ENCODE measurements around the gene SPRY2. TPM values are rescaled to one million over a fixed set of nuclear protein-coding genes. Genes with fewer than 3 reads are reported as not detected.
A peak's percentile ranks its signal among the peaks of the same experiment; 100 is the strongest.

SPRY2 gene
- total RNA-seq, 4 donors from 2014 or later = 17.9 to 37.0 (median 24.5) TPM

DNA sequence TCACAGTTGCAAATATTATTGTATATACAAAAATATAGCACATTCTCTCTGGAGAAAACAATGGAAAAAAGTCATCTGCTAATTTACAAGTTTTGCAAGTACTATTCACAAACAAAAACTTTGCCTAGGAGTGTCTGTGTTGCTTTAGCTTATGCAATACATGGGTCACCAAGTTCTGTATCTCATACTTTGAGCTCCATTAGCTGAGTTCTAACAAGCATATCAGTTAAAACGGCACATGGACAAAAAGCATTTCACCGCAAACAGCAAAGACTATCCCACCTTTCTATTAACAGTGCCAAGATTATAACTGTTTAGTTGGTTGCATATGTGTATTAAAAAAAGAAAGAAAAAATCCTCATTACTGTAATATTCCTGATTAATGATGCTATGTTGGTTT is 4.6 kb downstream of the SPRY2 start:
- H3K4me3 ChIP-seq (replicated peaks in 1 of 3) = peak overlapping the region in 1 of 3 donors; percentile 11
- peaks cover 0 to 17% of the 10 kb centered on the region in 2 donors for H3K4me1 ChIP-seq
- H3K36me3 ChIP-seq = peaks cover 4 to 9% of the 10 kb centered on the region in 2 donors
- DNase-seq = no peak
- 66 to 69% methylated on average over 2 of the region's 2 CpGs for WGBS, 2 donors
- peak overlapping the region in 2 of 3 donors; percentile 10 to 39 for H3K27ac ChIP-seq
- H3K9me3 ChIP-seq = no peaks in the 10 kb centered on the region
- H3K27me3 ChIP-seq = no peaks in the 10 kb centered on the region
- intact Hi-C loops (cut with DNase I) = no loop called here
- TF ChIP-seq POLR2A (IDR thresholded peaks at IDR 0.05) = no peak
- TF ChIP-seq, protein P1, sequence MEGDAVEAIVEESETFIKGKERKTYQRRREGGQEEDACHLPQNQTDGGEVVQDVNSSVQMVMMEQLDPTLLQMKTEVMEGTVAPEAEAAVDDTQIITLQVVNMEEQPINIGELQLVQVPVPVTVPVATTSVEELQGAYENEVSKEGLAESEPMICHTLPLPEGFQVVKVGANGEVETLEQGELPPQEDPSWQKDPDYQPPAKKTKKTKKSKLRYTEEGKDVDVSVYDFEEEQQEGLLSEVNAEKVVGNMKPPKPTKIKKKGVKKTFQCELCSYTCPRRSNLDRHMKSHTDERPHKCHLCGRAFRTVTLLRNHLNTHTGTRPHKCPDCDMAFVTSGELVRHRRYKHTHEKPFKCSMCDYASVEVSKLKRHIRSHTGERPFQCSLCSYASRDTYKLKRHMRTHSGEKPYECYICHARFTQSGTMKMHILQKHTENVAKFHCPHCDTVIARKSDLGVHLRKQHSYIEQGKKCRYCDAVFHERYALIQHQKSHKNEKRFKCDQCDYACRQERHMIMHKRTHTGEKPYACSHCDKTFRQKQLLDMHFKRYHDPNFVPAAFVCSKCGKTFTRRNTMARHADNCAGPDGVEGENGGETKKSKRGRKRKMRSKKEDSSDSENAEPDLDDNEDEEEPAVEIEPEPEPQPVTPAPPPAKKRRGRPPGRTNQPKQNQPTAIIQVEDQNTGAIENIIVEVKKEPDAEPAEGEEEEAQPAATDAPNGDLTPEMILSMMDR (IDR thresholded peaks at IDR 0.05) = no peak

DNA sequence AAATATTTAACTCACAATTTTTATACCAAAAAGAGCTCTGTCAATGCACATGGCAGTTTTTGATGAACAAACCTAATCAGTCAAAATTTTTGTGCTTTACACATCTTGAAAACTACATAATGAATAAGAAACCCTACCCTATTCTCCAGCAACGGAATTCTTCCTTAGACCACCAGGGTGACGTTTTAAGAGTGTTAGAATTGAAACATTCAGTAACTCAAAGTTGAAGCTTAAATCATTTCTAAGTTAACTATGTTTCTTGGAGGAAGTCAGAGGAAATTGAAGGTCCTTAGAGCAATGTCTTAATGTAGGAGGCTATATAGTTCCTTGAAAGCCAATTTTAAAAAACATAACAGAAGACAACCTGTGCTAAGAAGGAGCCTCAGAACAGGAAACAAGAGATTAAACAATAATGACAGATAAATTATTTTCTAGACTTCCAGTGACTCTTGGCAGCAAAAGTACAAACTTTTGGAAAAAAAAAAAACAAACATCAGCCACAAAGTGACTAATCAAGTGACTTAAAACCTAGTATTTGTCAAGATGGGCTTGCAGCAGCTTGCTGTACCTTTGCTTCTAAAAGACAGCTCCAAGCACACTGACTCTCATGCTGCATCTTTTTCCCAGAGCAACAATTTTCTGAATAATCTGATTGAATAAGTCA is 6.2 kb downstream of the SPRY2 start:
- intact Hi-C loops (cut with DNase I) = no loop called here
- Histone ChIP-seq H3K4me3 (replicated peaks in 1 of 3) (no peak overlapping the region), H3K27ac (no peak overlapping the region)

DNA sequence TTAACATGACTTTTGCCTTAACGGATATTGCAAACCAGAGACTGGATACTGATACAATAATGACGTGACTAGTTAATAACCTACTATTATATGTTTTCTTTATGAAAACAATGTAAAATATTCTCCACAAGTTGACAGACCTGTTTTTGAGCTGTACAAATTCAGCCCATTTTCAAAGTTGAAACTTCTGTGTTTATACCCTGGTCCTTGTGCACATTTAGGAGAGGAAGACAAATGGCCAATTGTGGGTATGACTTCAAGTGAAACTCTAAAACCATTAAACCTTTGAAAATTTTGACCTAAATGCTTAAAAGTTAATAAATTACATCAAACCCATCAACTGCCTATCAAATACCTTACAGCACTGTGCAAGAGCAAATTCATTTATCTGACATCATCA is 8.9 kb downstream of the SPRY2 start:
- intact Hi-C loops (cut with DNase I) = no loop called here

More for the DNA sequence above, 6.2 kb downstream of the SPRY2 start:
- 62% methylated on average over 2 of the region's 2 CpGs for WGBS, 2 donors
- H3K36me3 ChIP-seq = peaks cover 4 to 9% of the 10 kb centered on the region in 2 donors
- no peaks in the 10 kb centered on the region for H3K27me3 ChIP-seq
- DNase-seq = no peak
- TF ChIP-seq POLR2A (IDR thresholded peaks at IDR 0.05) = no peak
- TF ChIP-seq, protein P1 (IDR thresholded peaks at IDR 0.05) = no peak
- H3K9me3 ChIP-seq = no peaks in the 10 kb centered on the region
- H3K4me1 ChIP-seq = peaks cover 0 to 17% of the 10 kb centered on the region in 2 donors

DNA sequence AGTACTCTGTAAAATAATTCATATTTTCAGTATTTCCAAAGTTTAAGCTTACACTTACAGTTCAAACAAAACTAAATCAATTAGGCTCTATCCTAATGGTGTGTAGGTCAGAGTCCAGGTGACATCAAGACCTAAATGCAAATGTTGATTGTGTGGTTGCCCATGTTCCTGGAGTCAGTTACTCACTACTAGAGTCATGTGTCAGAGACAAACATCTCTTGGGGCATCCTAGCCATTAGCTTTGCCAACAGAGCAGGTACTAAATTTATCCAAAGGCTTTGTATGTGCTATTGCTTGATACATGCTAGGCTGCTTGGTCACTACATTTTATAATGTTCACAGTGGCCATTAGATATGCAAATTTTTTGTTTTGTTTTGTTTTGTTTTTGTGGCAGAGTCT is 11.7 kb downstream of the SPRY2 start:
- H3K4me1 ChIP-seq = no peaks in the 10 kb centered on the region
- no peaks in the 10 kb centered on the region for H3K9me3 ChIP-seq
- H3K4me3 ChIP-seq (replicated peaks in 1 of 3) = no peak overlapping the region
- no peak for DNase-seq
- no peaks in the 10 kb centered on the region for H3K36me3 ChIP-seq
- no peak overlapping the region for H3K27ac ChIP-seq
- H3K27me3 ChIP-seq = no peaks in the 10 kb centered on the region
- intact Hi-C loops (cut with DNase I) = no loop called here
- no peak for TF ChIP-seq POLR2A (IDR thresholded peaks at IDR 0.05)
- TF ChIP-seq, protein P1 (IDR thresholded peaks at IDR 0.05) = no peak

More for the DNA sequence above, 8.9 kb downstream of the SPRY2 start:
- Histone ChIP-seq H3K9me3 (no peaks in the 10 kb centered on the region), H3K4me1 (peaks cover 0 to 14% of the 10 kb centered on the region in 2 donors), H3K4me3 (replicated peaks in 1 of 3) (no peak overlapping the region), H3K36me3 (peaks cover 4 to 5% of the 10 kb centered on the region in 2 donors), H3K27ac (no peak overlapping the region), H3K27me3 (no peaks in the 10 kb centered on the region)
- TF ChIP-seq POLR2A (IDR thresholded peaks at IDR 0.05) = no peak
- TF ChIP-seq, protein P1 (IDR thresholded peaks at IDR 0.05) = no peak
- 91 to 98% methylated on average over 2 of the region's 2 CpGs for WGBS, 2 donors
- no peak for DNase-seq

DNA sequence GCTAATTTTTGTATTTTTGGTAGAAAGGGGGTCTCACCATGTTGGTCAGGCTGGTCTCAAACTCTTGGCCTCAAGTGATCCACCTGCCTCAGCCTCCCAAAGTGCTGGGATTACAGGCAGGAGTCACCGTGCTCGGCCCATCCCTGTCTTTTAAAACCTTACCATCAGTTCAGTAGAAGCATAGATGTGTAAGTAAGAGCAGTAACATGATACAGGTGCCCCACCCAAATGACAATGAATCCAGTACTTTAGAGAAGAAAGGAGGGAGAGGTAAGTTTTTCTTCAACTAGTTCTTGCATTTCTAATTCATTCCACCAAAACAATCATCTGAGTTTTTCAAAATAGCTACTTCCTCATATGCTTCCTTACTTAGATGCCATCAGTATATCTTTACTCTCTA is 21.9 kb downstream of the SPRY2 start:
- TF ChIP-seq POLR2A (IDR thresholded peaks at IDR 0.05) = no peak
- TF ChIP-seq, protein P1 (IDR thresholded peaks at IDR 0.05) = no peak
- no peaks in the 10 kb centered on the region for H3K4me1 ChIP-seq
- no peak overlapping the region for H3K27ac ChIP-seq
- H3K4me3 ChIP-seq (replicated peaks in 1 of 3) = no peak overlapping the region
- H3K36me3 ChIP-seq = no peaks in the 10 kb centered on the region
- 96 to 100% methylated on average over 2 of the region's 2 CpGs for WGBS, 2 donors
- no peak for DNase-seq
- no peaks in the 10 kb centered on the region for H3K27me3 ChIP-seq
- intact Hi-C loops (cut with DNase I) = no loop called here
- H3K9me3 ChIP-seq = no peaks in the 10 kb centered on the region
